ENCODE data around the gene CFAP107.
"Not testable (repeated sequence)": the region's sequence is repeated elsewhere in the genome, so short reads cannot be mapped to it uniquely, and the experiment has no call there.

The CFAP107 gene

DNA sequence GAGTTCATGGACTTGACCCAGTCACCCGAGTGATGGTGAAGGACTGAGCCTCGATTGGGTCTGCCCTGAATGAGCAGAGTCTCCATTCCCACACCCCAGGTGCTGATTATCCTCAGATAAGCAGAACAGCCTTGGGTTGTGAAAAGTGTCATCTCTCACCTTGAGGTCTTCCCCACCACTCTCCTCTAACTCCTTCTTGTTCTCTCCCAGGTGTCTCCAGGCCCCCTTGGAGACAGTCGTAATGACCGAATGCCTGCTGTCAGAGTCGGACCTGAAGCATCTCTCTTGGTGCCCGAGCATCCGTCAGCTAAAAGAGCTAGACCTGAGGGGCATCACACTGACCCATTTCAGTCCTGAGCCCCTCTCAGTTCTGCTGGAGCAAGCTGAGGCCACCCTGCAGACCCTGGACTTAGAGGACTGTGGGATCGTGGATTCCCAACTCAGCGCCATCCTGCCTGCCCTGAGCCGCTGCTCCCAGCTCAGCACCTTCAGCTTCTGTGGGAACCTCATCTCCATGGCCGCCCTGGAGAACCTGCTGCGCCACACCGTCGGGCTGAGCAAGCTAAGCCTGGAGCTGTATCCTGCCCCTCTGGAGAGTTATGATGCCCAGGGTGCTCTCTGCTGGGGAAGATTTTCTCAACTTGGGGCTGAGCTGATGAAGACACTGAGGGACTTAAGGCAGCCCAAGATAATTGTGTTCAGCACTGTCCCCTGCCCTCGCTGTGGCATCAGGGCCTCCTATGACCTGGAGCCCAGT lies 31.0 kb downstream of the CFAP107 start:
- in situ Hi-C loops (cut with HindIII; ENCODE audit: low sequenced_read_pairs): no loop called here

DNA sequence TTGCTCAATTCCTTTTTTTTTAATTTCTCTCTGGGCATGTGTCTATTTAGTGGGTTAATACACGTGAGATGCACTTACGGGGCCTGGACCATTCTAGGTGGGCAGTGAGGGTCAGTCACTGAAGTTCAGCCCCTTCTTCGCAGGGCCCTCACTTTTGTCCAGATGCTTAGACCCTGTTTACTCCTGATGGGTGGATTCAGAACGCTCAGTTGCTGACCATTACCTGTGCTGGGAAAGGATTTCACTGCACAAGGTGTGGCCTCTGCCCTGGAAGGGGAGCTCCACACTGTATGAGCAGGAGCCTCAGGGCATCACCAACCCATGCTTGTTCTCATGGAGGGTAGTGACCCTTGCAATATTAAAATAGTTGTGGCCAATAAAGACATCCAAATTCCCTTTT lies 32.1 kb downstream of the CFAP107 start:
- in situ Hi-C loops (cut with HindIII; ENCODE audit: low sequenced_read_pairs): no loop called here

DNA sequence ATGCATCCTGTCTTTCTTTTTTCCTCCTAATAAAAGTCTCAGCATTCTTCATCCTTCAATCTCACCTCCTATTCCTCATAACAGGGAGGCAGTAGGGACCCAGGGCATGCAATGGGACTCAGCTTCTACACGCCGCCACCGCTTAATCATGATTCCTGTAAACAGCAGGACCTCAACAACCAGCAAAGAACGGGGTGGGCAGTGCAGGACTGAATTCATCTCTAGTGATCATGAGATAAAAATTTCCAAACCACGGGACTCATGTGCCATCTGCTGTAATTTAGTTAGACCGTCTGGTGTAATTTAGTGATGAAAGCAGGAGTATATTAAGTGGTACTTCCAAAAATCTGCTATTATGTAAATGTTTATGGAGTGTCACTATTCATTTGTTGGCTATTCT lies 32.9 kb downstream of the CFAP107 start:
- in situ Hi-C loops (cut with HindIII; ENCODE audit: low sequenced_read_pairs): no loop called here

DNA sequence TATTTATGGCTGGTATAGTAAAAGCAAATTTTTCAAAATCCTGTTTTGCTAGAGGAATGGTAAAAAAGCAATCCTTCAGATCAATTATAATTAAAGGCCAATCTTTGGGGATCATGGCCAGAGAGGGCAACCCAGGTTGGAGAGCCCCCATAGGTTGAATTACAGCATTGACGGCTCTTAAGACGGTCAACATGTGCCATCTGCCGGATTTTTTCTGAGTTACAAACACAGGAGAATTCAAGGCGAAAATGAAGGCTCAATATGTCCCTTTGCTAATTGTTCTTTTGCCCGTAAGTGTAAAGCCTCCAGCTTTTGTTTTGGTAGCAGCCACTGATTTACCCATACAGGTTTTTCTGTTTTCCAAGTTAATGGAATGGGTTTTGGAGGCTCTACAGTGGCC lies 35.5 kb downstream of the CFAP107 start:
- in situ Hi-C loops (cut with HindIII; ENCODE audit: low sequenced_read_pairs): not testable (repeated sequence)

DNA sequence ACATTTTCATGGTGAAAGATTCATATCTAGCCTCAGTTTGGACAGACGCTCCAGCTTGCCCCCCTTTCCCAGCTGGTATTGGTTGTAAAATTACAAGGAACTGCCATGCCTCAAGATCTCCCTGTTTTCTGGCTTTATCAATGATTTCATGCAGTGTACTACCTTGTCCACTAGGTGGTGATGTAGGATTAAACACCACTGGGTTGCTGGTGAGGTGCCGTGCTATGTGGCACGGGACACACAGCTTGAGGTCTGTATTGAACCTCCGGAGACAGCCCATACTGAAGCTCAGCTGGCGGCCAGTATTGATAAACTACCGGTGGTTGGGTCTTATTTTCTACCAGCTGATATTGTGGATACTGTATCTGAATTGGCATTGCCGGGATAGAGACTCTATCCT lies 37.8 kb downstream of the CFAP107 start:
- in situ Hi-C loops (cut with HindIII; ENCODE audit: low sequenced_read_pairs): not testable (repeated sequence)

DNA sequence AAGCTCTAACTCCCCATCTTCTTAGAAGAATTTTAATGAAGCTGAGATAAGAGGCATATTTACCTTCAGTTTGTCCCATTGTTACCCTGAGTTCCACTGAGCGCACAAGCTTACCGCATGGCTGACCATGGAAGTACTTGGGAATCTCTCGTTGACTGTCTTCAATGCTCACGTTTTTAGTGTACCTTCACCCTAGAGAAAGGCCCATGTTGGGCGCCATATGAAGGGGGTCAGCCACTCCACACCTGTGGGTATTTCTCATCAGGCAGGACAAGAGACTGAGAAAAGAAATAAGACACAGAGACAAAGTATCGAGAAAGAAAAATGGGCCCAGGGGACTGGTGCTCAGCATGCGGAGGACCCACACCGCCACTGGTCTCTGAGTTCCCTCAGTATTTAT lies 38.7 kb downstream of the CFAP107 start:
- in situ Hi-C loops (cut with HindIII; ENCODE audit: low sequenced_read_pairs): not testable (repeated sequence)

DNA sequence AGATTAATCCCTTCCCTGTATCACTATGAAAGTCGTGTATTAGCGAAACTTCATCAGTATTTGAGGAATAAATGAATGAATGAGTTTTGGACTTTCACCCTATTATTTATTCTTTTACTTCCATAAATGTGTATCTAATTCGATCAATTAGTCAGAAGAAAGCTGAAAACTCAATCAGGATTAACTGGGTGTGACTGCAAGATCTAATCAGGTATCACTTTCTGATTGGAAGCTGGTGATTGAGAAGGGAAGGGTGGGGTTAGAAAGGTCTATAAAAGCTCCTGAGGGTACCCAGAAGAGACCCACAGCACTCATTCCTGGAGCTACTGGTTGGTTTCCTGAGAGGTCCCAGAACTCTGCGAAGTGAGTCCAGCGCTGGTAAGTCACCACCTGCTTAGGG lies 45.1 kb downstream of the CFAP107 start, which contains the start of gene PRAMEF1:
Gene PRAMEF1 (plus strand): TSS at position 301 of the 400 bp plus-strand sequence. CDS start 1,831 bp downstream, outside the sequence.
- in situ Hi-C loops (cut with HindIII; ENCODE audit: low sequenced_read_pairs): not testable (repeated sequence)

DNA sequence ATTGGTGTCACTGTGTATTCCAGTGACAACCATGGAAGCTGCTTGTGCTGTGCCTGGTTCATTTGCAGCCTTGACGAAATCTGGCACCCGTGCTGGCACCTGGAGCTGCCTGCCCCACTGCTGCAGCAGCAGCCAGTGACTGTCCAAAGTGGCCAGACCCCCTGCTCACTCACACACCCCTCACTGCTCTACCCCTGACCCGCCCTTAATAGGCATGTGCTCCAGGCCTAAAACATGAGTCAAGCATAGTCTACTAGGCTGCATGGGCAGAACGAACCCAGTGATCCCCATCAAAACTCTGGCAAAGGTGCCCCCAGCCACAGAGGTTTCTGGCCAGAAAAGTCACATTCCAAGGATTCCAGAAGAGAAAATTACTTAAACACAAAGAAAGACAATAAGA lies 52.9 kb downstream of the CFAP107 start:
- in situ Hi-C loops (cut with HindIII; ENCODE audit: low sequenced_read_pairs): no loop called here

DNA sequence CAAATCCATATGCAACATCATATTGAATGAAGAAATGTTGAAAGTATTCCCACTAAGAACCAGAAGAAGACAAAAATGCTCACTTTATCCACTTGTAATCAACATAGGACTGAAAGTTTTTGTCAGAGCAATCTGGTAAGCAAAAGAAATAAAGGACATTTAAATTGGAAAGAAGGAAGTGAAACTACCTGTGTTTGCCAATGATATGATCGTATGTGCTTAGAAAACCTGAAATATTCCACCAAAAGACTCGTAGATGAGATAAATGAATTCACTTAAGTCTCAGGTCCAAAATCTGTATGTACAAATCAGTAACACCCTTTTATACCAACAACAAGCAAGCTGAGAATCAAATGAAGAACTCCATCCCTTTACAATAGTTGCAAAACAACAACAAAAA lies 53.7 kb downstream of the CFAP107 start:
- in situ Hi-C loops (cut with HindIII; ENCODE audit: low sequenced_read_pairs): no loop called here

DNA sequence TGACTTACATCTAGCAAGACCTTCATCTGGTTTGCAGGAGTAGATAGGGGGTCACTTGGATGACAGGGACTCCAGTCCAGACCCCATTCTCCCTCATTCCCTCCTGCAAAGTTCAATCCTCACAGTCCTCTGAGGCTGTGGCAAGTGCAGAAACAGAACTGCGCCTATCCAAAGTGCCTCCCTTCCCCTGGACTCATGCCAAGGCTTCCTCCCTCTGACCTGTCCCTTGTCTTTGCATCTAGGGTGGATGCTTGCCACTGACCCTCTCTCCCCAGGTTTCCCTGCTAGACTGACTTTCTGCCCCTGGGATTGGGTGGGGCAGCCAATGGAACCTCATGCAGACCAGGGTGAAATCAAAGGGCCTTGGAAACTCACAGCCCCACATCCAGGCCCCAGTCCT lies 63.9 kb downstream of the CFAP107 start:
- in situ Hi-C loops (cut with HindIII; ENCODE audit: low sequenced_read_pairs): no loop called here

DNA sequence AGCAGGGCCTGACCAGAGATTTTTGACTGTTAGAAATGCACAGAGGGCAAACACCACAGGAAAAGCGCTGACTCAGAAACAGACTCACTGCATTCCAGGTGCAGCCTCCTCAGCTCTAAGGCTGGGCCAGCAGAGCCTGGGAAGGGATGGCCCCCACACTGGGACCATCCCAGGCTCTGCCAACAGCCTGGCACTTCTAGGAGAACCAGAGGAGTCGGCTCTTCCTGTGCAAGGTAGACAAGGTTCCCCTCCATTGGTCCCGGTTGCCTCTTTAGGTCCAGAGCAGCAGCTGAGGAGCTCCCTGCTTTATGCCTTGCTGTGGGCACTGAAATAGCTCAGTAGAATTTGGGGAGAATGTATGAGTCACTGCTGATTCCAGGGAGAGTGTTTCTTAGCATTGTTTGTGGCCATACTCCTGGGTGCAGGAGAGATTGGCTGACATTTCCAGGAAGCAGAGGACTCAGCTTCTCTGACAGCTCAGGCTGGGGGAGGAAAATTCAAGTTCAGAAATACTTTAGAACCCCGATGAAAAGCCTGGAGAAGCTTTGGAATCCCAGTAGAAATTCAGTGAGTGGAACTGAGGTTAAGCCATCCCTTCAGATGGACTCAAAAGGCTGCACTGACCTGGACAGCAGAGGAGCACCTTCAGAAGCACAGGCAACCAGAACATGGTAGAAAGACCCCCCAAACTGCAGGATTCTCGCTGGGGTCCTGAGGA lies 64.8 kb downstream of the CFAP107 start:
- in situ Hi-C loops (cut with HindIII; ENCODE audit: low sequenced_read_pairs): no loop called here

DNA sequence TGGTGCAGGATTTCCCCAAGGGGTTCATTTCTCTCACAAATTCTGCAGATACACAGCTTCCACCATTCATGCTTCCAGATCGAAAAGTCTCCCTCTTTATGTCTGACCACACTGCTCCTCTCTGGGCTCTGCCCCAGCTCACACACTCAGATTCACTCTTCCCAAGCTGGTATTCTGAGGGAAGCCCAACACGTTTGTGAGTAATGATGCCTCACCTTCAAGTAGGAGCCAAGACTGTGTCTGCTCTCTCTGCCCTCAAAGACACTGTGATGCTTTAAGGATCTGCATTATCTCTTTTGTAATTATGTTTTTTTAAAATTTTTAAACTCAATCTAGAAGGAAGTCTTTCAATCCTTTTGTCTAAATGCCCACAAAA lies 65.4 kb downstream of the CFAP107 start:
- in situ Hi-C loops (cut with HindIII; ENCODE audit: low sequenced_read_pairs): no loop called here
